ENCODE results near the gene CYGB.

Gene CYGB

DNA sequence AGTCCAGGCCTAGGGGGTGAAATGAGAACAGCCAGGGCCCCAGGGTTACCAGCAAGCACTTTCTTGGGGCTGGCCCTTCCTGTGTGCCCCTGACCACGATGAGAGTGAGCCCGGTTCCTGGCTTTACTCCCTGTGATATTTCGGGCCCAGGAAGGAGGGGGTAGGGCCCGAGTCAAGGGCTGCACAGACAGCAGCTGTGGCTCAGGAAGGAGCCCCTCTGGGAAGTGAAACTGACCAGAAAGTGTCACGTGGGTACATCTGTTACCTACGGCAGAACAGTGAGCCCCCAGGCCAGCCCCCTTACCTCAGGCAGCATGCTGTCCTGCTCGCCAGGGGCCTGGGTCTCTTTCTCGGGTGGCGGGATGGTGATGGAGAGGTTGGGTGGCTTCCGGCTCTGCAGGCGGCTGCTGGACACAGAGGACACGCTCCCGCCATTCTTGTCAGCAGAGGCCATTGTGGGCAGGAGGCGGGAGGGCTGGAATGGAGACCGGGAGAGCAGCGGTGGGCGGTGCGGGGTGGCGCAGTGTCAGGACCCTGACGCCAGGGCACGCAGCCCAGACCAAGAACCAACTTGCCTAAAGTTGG is 56.3 kb downstream of the CYGB start:
- DNase-seq (ENCODE audit: low read depth in 2 of 2): no peak

DNA sequence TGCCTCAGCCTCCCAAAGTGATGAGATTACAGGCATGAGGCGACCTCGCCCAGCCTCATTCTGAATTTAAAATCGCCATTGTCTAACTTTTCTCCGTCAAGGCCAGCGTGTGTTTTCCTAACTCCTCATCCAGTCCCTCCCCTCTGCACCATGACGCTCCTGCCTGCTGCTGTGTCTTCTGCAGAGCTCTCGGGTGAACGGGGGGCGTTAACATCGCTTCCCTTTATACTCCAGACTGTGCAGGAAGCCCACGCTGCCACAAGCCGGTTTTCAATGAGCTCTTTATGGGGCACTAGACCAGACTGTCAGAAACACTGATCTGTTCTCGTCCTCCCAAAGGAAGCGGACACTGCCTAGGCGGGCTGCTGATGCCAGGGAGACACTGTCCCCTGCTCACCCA is 56.9 kb downstream of the CYGB start:
- no peak for DNase-seq (ENCODE audit: low read depth in 2 of 2)

DNA sequence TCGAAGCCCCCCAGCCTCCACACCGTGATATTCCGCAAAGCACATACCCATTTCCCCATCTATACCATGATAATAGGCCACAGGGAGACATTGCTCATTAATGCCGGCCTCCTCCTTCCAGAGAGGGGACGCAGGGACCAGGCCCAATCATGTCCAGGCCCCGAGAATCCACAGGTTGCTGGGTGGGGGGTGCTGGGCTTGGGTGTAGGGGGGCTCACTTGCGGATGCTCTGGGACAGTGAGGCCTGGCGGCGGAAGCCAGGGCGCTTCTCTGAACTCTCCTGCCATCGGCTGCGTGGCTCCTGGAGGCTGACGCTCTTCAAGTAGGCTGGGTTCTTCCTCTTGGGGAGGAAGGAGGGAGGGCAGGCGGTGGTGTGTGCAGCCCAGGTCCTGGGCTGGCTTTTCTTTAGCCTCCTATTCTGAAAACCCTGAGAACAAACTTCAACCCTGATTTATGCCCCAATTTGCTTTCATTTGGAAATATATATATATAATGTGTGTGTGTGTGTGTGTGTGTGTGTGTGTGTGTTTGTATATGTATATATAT is 57.9 kb downstream of the CYGB start:
- no peak for DNase-seq (ENCODE audit: low read depth in 2 of 2)

DNA sequence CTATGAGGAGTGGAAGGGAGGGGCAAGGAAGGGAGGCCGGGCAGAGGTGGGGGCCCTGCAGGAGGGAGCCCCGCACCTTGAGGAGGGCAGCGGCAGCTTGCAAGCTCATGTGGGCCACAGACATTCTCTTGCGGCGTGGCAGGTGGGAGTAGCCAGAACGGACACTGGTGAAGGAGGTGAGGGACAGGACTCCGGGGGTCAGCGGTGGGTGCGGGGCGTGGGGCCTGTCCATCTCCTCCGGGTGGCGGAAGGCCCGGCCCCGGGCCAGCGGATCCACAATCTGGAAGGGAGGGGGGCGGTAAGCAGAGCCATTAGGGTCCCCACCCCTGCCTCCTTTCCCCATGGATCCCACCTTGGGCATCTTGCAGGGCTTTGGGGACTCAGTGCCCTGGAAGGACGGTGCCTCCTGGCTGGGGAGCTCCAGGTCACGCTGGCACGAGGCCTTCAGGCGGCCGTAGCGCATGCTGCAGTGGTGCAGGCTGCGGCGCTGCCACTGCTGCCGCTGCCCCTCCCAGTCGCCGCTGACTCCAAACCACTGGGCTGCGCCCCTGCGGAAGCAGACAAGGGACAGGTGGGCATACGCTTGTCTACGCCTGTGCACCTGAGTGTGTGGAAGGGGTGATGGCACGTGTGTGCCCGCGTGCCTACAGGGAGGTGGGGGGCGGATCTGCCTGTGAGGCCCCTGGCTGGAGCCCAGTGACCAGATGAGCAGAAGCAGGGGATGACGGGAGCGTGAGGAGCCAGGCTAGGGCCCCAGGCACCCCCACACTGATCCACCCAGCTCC is 58.6 kb downstream of the CYGB start:
- DNase-seq (ENCODE audit: low read depth in 2 of 2): no peak

DNA sequence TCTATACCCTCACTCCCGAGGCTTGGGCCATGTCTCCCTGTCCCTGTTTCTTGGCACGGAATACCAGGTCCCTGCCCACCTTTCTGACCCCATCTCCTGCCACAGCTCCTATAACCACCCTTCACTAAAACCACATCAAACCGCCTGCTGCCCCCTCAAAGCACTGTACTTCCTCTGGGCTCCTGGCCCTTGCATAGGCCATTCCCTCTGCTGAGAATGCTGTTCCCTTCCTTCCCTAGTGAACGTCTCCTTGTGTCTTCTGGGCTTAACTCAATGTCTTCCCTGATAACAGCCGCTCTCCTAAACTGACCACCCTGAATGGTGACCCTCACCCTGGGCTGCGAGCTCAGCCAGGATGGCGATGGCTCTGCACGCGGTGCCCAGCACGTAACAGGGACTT is 59.4 kb downstream of the CYGB start:
- no peak for DNase-seq (ENCODE audit: low read depth in 2 of 2)

DNA sequence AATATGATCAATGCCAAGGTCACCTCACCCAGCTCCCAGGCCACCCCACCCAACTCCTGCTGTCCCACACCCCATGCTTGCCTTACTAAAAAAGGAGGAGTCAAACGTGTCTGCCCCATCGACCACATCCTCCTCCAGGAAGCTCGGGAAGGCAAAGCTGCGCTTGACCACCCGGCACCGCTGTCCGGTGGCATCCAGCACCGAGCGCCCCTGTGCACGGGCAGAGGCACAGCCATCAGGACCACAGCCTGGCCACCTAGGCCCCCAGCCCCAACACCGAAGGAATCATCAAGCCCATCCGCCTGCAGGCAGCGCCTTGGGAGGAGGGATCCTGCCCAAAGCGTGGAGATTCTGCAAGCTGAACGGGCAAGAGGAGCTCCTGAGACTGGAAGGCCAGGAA is 59.9 kb downstream of the CYGB start:
- DNase-seq (ENCODE audit: low read depth in 2 of 2): no peak
